ENCODE data around the gene LAMA4.

DNA sequence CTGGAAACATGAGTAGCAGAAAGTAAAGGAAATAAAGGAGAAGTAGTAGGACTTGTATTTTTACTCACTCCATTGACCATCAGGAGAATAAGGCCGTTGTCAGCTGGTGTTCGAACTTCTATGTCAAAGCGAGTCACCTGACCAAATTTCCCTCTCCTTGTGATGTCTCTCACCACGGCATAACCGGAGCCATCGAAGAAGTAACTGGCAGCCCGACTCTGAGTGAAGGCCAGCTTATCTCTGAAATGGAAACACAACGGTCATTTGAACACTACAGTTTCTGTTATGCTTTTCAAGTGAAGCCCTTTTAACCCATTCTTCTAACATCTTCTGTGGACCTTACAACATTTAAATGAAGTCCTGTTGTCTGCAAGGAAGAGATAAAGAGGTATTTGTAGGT lies 115.3 kb downstream of the LAMA4 start:
- TF ChIP-seq YY1 (IDR thresholded peaks at IDR 0.05; ENCODE audit: insufficient read depth, insufficient read length) (no peak), ZNF274 (IDR thresholded peaks at IDR 0.05; ENCODE audit: low read depth, low read length) (no peak)

Measured in NT2/D1 (cell line).